ENCODE measurements around the gene SLC35E1.

Gene SLC35E1

DNA sequence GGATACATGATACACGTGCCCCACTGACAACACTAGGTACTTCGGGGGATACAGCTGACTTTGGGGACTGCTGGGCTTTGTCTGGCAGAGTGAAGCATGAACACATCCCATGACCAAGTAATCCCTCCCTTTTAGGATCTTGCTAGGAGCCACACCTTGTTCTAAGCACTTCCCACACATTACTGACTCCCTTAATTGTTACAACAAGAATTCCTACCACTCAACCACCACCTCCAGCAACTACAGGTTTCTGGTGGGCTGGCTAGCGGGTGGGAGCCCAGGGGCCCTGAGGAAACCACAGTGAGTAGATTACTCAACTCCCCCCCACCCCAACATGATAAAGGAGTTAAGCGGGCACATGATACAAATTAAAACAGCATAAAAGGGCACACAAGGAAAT is 7.2 kb upstream of the SLC35E1 start:
- TF ChIP-seq, protein P1, sequence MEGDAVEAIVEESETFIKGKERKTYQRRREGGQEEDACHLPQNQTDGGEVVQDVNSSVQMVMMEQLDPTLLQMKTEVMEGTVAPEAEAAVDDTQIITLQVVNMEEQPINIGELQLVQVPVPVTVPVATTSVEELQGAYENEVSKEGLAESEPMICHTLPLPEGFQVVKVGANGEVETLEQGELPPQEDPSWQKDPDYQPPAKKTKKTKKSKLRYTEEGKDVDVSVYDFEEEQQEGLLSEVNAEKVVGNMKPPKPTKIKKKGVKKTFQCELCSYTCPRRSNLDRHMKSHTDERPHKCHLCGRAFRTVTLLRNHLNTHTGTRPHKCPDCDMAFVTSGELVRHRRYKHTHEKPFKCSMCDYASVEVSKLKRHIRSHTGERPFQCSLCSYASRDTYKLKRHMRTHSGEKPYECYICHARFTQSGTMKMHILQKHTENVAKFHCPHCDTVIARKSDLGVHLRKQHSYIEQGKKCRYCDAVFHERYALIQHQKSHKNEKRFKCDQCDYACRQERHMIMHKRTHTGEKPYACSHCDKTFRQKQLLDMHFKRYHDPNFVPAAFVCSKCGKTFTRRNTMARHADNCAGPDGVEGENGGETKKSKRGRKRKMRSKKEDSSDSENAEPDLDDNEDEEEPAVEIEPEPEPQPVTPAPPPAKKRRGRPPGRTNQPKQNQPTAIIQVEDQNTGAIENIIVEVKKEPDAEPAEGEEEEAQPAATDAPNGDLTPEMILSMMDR (IDR thresholded peaks at IDR 0.05; ENCODE audit: extremely low read depth, missing control alignments), result no peak

DNA sequence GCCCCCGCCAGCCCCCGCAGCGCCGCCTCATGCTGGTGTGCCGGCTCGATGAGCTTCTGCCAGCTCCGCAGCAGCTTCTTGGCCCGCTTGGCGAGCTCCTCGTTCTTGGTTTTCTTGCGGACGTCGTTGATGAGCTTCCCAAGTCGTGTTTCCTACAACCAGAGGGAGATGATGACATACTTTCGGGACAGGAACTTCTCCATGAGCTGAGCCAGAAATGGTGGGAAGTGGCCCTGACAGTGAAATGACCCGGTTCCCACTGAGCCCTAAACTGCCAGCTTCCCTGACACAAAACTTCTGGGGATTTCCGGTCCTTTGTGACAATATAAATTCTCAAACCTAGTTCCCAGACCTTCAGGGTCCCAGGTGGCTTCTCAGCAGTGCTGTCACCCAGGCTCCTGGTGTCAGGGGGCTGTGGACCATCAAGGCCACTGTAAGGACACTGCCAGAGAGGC is 5.3 kb upstream of the SLC35E1 start:
- TF ChIP-seq, protein P1 (IDR thresholded peaks at IDR 0.05; ENCODE audit: extremely low read depth, missing control alignments), result no peak
- no peak for DNase-seq (ENCODE audit: low spot score)

More for the DNA sequence above, 7.2 kb upstream of the SLC35E1 start:
- no peak for DNase-seq (ENCODE audit: low spot score)

DNA sequence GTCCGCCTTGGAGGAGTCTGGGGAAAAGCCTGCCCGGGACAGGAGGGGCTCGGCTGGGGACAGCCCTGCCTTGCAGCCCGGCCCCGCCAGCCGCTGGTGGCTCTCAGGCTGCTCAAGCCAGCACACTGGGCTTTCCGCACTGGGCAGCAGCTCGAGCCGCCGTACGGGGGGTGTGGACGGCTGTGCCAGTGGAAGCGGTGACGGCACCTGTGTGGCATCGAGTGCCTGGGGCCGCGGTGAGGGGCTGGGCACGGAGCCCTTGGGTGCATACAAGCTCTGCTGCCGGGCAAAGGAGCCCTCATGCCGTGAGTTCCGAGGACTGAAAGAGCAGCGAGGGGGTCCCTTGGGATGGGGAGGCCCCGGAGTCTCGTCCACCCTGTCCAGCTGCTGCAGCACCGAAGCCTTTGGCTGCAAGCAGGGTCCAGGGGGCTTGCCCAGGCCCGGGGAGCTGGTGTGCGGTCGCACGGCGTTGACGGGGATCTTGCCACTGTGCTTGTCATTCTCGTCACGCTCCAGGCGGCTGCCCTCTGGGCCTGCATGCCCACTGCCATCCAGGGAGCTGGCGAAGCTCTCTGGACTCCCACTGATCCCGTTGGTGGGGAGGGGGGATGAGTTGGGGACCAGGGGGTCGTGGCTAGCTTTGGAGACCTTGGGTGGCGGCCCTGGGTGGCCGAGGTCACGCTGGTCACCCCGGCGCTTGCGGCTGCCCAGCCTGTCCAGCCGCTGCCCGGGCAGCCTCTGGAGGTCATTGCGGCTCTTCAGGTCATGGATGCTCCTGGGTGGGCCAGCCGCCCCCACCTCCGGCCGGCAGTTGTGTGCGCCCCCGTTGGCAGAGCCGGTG is 4.7 kb upstream of the SLC35E1 start:
- TF ChIP-seq, protein P1 (IDR thresholded peaks at IDR 0.05; ENCODE audit: extremely low read depth, missing control alignments), result no peak
- DNase-seq (ENCODE audit: low spot score), result no peak

DNA sequence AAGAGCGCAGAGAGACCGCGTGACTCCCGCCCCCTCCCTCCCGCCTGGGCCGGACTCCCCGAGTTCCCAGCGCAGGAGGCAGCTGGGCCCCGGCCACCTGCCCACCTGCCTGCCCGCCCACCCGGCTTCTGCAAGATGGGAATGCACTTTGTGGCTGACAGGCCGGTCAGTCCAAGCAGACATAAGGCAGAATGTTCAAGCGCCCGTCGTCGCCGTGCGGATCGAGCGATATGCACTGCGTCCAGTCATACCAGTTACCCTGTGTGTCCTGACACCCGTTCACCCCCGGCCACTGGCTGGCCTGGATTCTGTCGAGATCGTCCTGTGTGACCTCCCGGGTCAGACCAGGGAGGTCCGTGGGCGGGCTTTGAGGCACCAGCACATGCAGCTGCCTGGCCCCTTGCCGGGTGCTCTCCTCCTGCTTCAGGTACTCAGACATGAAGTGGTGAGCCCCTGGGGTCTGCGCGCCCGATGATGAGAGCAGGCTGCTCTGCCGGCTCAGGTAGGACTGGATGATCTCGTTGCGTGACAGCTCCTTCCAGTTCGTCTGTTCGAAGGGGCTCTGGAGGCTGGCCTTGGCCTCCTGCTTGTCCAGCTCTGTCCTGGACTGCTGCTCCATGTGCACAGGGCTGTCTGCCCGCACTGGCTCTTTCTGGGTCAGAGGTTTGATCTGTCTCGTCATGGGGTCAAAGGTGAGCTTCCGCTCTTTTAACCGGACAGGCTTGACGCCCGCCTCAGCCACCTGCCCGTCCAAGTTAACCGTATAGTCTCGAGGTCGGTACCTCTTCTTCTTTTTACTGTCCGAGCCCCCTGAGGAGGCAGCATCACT is 3.9 kb upstream of the SLC35E1 start:
- no peak for DNase-seq (ENCODE audit: low spot score)
- TF ChIP-seq, protein P1 (IDR thresholded peaks at IDR 0.05; ENCODE audit: extremely low read depth, missing control alignments), result no peak

DNA sequence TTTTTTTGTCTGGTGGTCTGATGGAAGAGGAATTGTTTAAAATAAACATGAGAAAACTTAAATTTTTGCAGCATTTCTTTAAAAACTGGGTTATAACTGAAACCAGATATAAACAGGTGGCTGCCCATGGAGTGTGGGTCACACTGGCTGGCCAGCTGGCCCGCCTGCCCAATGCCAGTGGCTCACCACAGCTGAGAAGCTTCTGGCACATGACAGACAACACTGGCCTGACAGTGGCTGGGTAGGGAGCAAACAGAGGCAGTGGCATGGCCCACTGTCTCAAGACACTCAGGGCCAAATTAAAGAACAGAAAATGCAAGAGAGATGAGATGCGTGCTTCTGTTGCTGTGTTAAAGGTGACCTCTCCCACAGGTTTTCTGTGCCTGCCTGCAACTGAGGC is 3.1 kb upstream of the SLC35E1 start:
- TF ChIP-seq, protein P1 (IDR thresholded peaks at IDR 0.05; ENCODE audit: extremely low read depth, missing control alignments), result no peak
- no peak for DNase-seq (ENCODE audit: low spot score)

DNA sequence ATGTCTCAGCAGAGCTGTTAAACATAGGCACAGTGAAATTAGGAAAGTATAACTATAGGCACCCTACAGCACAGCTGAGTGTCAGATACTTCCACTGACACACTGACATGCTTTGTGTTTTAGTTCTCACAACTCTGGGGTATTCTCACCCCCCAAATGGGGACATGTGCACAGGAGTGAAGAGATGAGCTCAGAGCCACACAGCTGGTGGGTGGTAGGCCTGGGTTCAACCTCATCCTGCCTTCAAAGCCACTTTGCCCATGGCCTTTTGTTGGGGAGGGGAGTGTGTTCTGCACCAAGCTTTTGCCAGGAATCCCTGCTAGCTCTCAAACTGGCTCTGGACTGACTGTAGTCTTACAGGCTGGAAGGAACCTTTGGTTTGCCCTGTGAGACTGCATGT is 1.7 kb upstream of the SLC35E1 start:
- TF ChIP-seq, protein P1 (IDR thresholded peaks at IDR 0.05; ENCODE audit: extremely low read depth, missing control alignments), result no peak
- DNase-seq (ENCODE audit: low spot score), result no peak

DNA sequence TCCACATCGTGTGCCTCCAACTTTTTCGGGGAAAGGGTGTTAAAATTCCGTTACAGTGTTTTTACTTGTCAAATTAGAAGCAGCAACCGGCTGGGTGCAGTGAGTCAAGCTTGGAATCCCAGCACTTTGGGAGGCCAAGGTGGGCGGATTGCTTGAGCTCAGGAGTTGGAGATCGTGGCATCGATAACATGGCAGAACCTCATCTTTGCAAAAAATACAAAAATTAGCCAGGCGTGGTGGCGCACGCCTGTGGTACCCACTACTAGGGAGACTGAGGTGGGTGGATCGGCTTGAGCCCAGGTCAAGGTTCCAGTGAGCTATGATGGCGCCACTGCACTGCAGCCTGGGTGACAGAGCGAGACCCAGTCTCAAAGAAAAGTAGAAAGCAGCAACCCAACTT is 1.1 kb upstream of the SLC35E1 start:
- TF ChIP-seq, protein P1 (IDR thresholded peaks at IDR 0.05; ENCODE audit: extremely low read depth, missing control alignments), result no peak
- DNase-seq (ENCODE audit: low spot score), result no peak

Measured in GM20000 (cell line).